Hepatocyte (in vitro differentiated cells): ENCODE results near the gene TECTB. TPM values are rescaled to one million over a fixed set of nuclear protein-coding genes. Genes with fewer than 3 reads are reported as not detected.

ENCODE experiments used
- DNase-seq: peaks from one replicate; pipeline ENCODE4 v3.0.0-alpha.2; 2016; ENCODE audit warnings: low spot score
- H2AFZ ChIP-seq: fragments of 200-600 bp; sonication (generic); 2 replicates; pipeline ENCODE4 v1.6.0; 2016; ENCODE audit warnings: antibody characterized with exemption, mild to moderate bottlenecking
- H3K27ac ChIP-seq: fragments of 200-600 bp; sonication (generic); 2 replicates; pipeline ENCODE4 v1.5.1; 2016; ENCODE audit warnings: mild to moderate bottlenecking
- H3K27me3 ChIP-seq: fragments of 200-600 bp; sonication (generic); 2 replicates; pipeline ENCODE4 v1.6.1; 2016
- H3K36me3 ChIP-seq: fragments of 200-600 bp; sonication (generic); replicated peaks from 2 replicates; pipeline ENCODE4 v1.5.1; 2016; ENCODE audit warnings: low read depth; ENCODE audit not compliant: insufficient read depth
- H3K4me1 ChIP-seq: fragments of 200-600 bp; sonication (generic); 2 replicates; pipeline ENCODE4 v1.5.1; 2016; ENCODE audit warnings: mild to moderate bottlenecking, moderate library complexity; ENCODE audit not compliant: insufficient read depth
- H3K4me2 ChIP-seq: fragments of 200-600 bp; sonication (generic); 2 replicates; pipeline ENCODE4 v1.6.0; 2016
- H3K4me3 ChIP-seq: fragments of 200-600 bp; sonication (generic); 2 replicates; pipeline ENCODE4 v1.5.1; 2016; ENCODE audit warnings: mild to moderate bottlenecking
- H3K79me2 ChIP-seq: fragments of 200-600 bp; sonication (generic); 2 replicates; pipeline ENCODE4 v1.6.0; 2017; ENCODE audit warnings: mild to moderate bottlenecking
- H3K9me2 ChIP-seq: fragments of 200-600 bp; sonication (generic); replicated peaks from 2 replicates; pipeline ENCODE4 v1.6.0; 2017; ENCODE audit warnings: mild to moderate bottlenecking; ENCODE audit not compliant: insufficient read depth
- H3K9me3 ChIP-seq: fragments of 200-600 bp; sonication (generic); 2 replicates; pipeline ENCODE4 v1.5.1; 2016; ENCODE audit warnings: low read depth, mild to moderate bottlenecking
- H4K20me1 ChIP-seq: fragments of 200-600 bp; sonication (generic); 2 replicates; pipeline ENCODE4 v1.6.0; 2016; ENCODE audit warnings: mild to moderate bottlenecking; ENCODE audit not compliant: insufficient read depth, poor library complexity, severe bottlenecking
- CTCF ChIP-seq: fragments of 200-600 bp; sonication (generic); IDR thresholded peaks from 2 replicates; pipeline ENCODE4 v1.5.1; 2016; ENCODE audit warnings: antibody characterized with exemption, mild to moderate bottlenecking; ENCODE audit not compliant: poor library complexity
- EZH2 ChIP-seq: fragments of 200-600 bp; sonication (generic); IDR thresholded peaks from 2 replicates; pipeline ENCODE4 v1.6.1; 2016; ENCODE audit warnings: antibody characterized with exemption, mild to moderate bottlenecking, borderline replicate concordance
- EZH2phosphoT487 ChIP-seq: fragments of 200-600 bp; sonication (generic); IDR thresholded peaks from one replicate; pipeline ENCODE4 v1.6.1; 2018; ENCODE audit warnings: antibody characterized with exemption, mild to moderate bottlenecking, low read depth, moderate library complexity; ENCODE audit not compliant: unreplicated experiment, severe bottlenecking
- WGBS: methylation state at CpG from one replicate; pipeline ENCODE4 v1.1.6; 2016; ENCODE audit warnings: low lambda C conversion rate; ENCODE audit errors: missing lambda C conversion rate; 5-methylcytosine and 5-hydroxymethylcytosine counted together
- polyA plus RNA-seq: library from polyadenylated mRNA; unstranded; fragments of >200 nt; fragmentation: Nextera tagmentation; extraction: Ambion mirVana; gene quantifications from 2 replicates; pipeline ENCODE4 v1.2.1, GENCODE V29; 2016
- total RNA-seq: library from RNA; depleted of rRNA; stranded (reverse); fragments of >200 nt; gene quantifications from 2 replicates; pipeline ENCODE4 v1.2.3, GENCODE V29; 2014

Gene TECTB
- total and polyA plus RNA-seq, 2 experiments from 2014 or later, result 0.10 TPM; not detected in 1

- TF ChIP-seq EZH2, result no peak
- no peak for TF ChIP-seq EZH2phosphoT487
- no peak for TF ChIP-seq CTCF
- no peak for DNase-seq
- H4K20me1 ChIP-seq, result no peaks in the 10 kb centered on the region
- H3K4me1 ChIP-seq, result peaks cover 13% of the 10 kb centered on the region
- no peak overlapping the region for H3K4me2 ChIP-seq
- H2AFZ ChIP-seq, result no peak overlapping the region
- H3K27me3 ChIP-seq, result no peaks in the 10 kb centered on the region
- 68% methylated on average over 1 of the region's 1 CpG for WGBS
- H3K9me3 ChIP-seq, result no peaks in the 10 kb centered on the region
- no peaks in the 10 kb centered on the region for H3K36me3 ChIP-seq
- H3K9me2 ChIP-seq, result no peaks in the 10 kb centered on the region
- H3K4me3 ChIP-seq, result no peak overlapping the region
- H3K27ac ChIP-seq, result no peak overlapping the region
- no peaks in the 10 kb centered on the region for H3K79me2 ChIP-seq
Observed at GRCh38 chr10:112258407-112258806, 24.8 kb upstream of the TECTB start.

GRCh38 chr10:112259688-112260087 lies 23.5 kb upstream of the TECTB start:
- Histone ChIP-seq H3K9me2 (no peaks in the 10 kb centered on the region), H4K20me1 (no peaks in the 10 kb centered on the region), H3K27me3 (no peaks in the 10 kb centered on the region), H3K4me2 (no peak overlapping the region), H3K4me1 (peaks cover 13% of the 10 kb centered on the region), H3K9me3 (no peaks in the 10 kb centered on the region), H3K4me3 (no peak overlapping the region), H2AFZ (no peak overlapping the region), H3K27ac (peak overlapping the region; percentile 62), H3K36me3 (no peaks in the 10 kb centered on the region), H3K79me2 (no peaks in the 10 kb centered on the region)
- TF ChIP-seq EZH2phosphoT487 (no peak), CTCF (no peak)
- no peak for DNase-seq

GRCh38 chr10:112260831-112261230 lies 22.4 kb upstream of the TECTB start:
- H3K27ac ChIP-seq, result peak overlapping the region; percentile 62

More at GRCh38 chr10:112260831-112261230, 22.4 kb upstream of the TECTB start:
- Histone ChIP-seq H3K4me2 (no peak overlapping the region), H3K27me3 (no peaks in the 10 kb centered on the region), H3K79me2 (no peaks in the 10 kb centered on the region), H3K4me3 (no peak overlapping the region), H2AFZ (no peak overlapping the region), H3K9me2 (no peaks in the 10 kb centered on the region), H3K36me3 (no peaks in the 10 kb centered on the region), H3K4me1 (peaks cover 13% of the 10 kb centered on the region), H3K9me3 (no peaks in the 10 kb centered on the region), H4K20me1 (no peaks in the 10 kb centered on the region)
- no peak for DNase-seq
- TF ChIP-seq EZH2phosphoT487 (no peak), EZH2 (no peak), CTCF (no peak)
- 85% methylated on average over 5 of the region's 5 CpGs for WGBS
